IMR-90 (cell line): Measurements from ENCODE around the gene OR52R1. TPM values are rescaled to one million over a fixed set of nuclear protein-coding genes. Genes with fewer than 3 reads are reported as not detected.

Experiments used
- ATAC-seq: fragments of 200-7000 bp; cut with Tn5 transposase; 2 replicates; pipeline ENCODE4 v1.9.1; 2020; ENCODE audit warnings: low read depth, mild to moderate bottlenecking, moderate library complexity
- BruUV-seq: library from RNA; stranded (reverse); fragments of 400-500 nt; replicated peaks from 2 replicates; lab custom pipeline; 2021; lab: Mats Ljungman, UMichigan
- CTCF ChIA-PET: fragments of 300-600 bp; formaldehyde crosslinking; extraction: SDS; loops from one replicate; lab custom pipeline; 2021; ENCODE audit warnings: antibody characterized with exemption; lab: Yijun Ruan, JAX
- POLR2A ChIA-PET: fragments of 300-600 bp; sonication (Branson Sonifier 250); formaldehyde crosslinking; loops from one replicate; lab custom pipeline; 2022; ENCODE audit warnings: antibody characterized with exemption; ENCODE audit not compliant: unreplicated experiment; lab: Charles Lee
- DNase-seq: peaks from one replicate; pipeline ENCODE4 v3.0.0; 2013
- H2AFZ ChIP-seq: replicated peaks from 2 replicates; pipeline ENCODE3; 2013; ENCODE audit warnings: low read length, mild to moderate bottlenecking; ENCODE audit not compliant: poor library complexity
- H2AK5ac ChIP-seq: 2 replicates; pipeline ENCODE4 v1.6.1; 2013; ENCODE audit warnings: low read depth, low read length, inconsistent platforms
- H2AK9ac ChIP-seq: replicated peaks from 2 replicates; pipeline ENCODE3; 2013; ENCODE audit warnings: mild to moderate bottlenecking, low read depth, low read length, moderate library complexity; ENCODE audit not compliant: poor library complexity
- H2BK120ac ChIP-seq: 2 replicates; pipeline ENCODE4 v1.6.1; 2013; ENCODE audit warnings: low read depth, low read length, inconsistent platforms
- H2BK15ac ChIP-seq: 3 replicates; pipeline ENCODE4 v1.6.1; 2013; ENCODE audit warnings: low read depth, low read length, inconsistent platforms
- H2BK20ac ChIP-seq: 2 replicates; pipeline ENCODE4 v1.6.1; 2013; ENCODE audit warnings: low read depth, mild to moderate bottlenecking, inconsistent platforms, low read length, moderate library complexity
- H2BK5ac ChIP-seq: 2 replicates; pipeline ENCODE4 v1.6.1; 2013; ENCODE audit warnings: mild to moderate bottlenecking, low read depth, low read length, inconsistent platforms; ENCODE audit not compliant: poor library complexity, severe bottlenecking
- H3K14ac ChIP-seq: replicated peaks from 2 replicates; pipeline ENCODE4 v1.6.1; 2013; ENCODE audit warnings: low read depth, low read length, inconsistent platforms
- H3K18ac ChIP-seq: 2 replicates; pipeline ENCODE4 v1.6.1; 2013; ENCODE audit warnings: low read depth, low read length, control low read depth
- H3K23ac ChIP-seq: 2 replicates; pipeline ENCODE4 v1.6.1; 2013; ENCODE audit warnings: low read depth, low read length, inconsistent platforms
- H3K27ac ChIP-seq: 2 replicates; pipeline ENCODE4 v1.5.1; 2013; ENCODE audit warnings: mild to moderate bottlenecking, control low read depth, low read length; ENCODE audit not compliant: insufficient read depth
- H3K27me3 ChIP-seq: 2 replicates; pipeline ENCODE4 v1.6.1; 2013; ENCODE audit warnings: low read length; ENCODE audit not compliant: control insufficient read depth, insufficient read depth
- H3K36me3 ChIP-seq: 2 replicates; pipeline ENCODE4 v1.6.1; 2013; ENCODE audit warnings: low read length, mixed read lengths; ENCODE audit not compliant: control insufficient read depth, insufficient read depth
- H3K4ac ChIP-seq: 2 replicates; pipeline ENCODE4 v1.6.1; 2013; ENCODE audit warnings: low read depth, low read length, inconsistent platforms
- H3K4me1 ChIP-seq: 2 replicates; pipeline ENCODE4 v1.6.1; 2013; ENCODE audit warnings: low read length, mixed read lengths; ENCODE audit not compliant: control insufficient read depth, insufficient read depth
- H3K4me2 ChIP-seq: 2 replicates; pipeline ENCODE4 v1.6.1; 2013; ENCODE audit warnings: low read depth, mild to moderate bottlenecking, control low read depth, low read length, moderate library complexity
- H3K4me3 ChIP-seq: 2 replicates; pipeline ENCODE4 v1.5.1; 2013; ENCODE audit warnings: low read depth, mild to moderate bottlenecking, control low read depth, low read length, moderate library complexity; ENCODE audit not compliant: insufficient read depth
- H3K56ac ChIP-seq: 2 replicates; pipeline ENCODE4 v1.6.1; 2013; ENCODE audit warnings: low read length, inconsistent platforms; ENCODE audit not compliant: insufficient read depth; ENCODE audit errors: extremely low read depth
- H3K79me1 ChIP-seq, 2 experiments: 2 replicates each; pipeline ENCODE4 v1.6.1; 2013; ENCODE audit warnings: low read length in 2 of 2, inconsistent platforms in 1 of 2, low read depth in 1 of 2
- H3K9ac ChIP-seq: 2 replicates; pipeline ENCODE4 v1.6.1; 2013; ENCODE audit warnings: low read depth, low read length, control low read depth
- H3K9me1 ChIP-seq: 2 replicates; pipeline ENCODE4 v1.6.1; 2013; ENCODE audit warnings: low read length, inconsistent platforms; ENCODE audit not compliant: insufficient read depth
- H3K9me3 ChIP-seq: 2 replicates; pipeline ENCODE4 v1.6.1; 2013; ENCODE audit warnings: low read length; ENCODE audit not compliant: control insufficient read depth, insufficient read depth
- H4K20me1 ChIP-seq: 2 replicates; pipeline ENCODE4 v1.6.1; 2013; ENCODE audit warnings: low read length, inconsistent platforms; ENCODE audit not compliant: insufficient read depth
- H4K5ac ChIP-seq: 2 replicates; pipeline ENCODE4 v1.6.1; 2013; ENCODE audit warnings: mild to moderate bottlenecking, low read depth, low read length, control low read depth
- H4K8ac ChIP-seq, 2 experiments: 2 replicates each; pipeline ENCODE4 v1.6.1; 2013; ENCODE audit warnings: low read depth in 2 of 2, low read length in 2 of 2, control low read depth in 1 of 2, inconsistent platforms in 1 of 2
- H4K91ac ChIP-seq: 2 replicates; pipeline ENCODE4 v1.6.1; 2013; ENCODE audit warnings: low read depth, low read length, inconsistent platforms; ENCODE audit not compliant: insufficient read depth
- CHD1 ChIP-seq: IDR thresholded peaks from 2 replicates; pipeline ENCODE4 v1.6.1; 2012; ENCODE audit warnings: low read depth, low read length, improper control_type of control experiment
- POLR2A ChIP-seq: IDR thresholded peaks from 2 replicates; pipeline ENCODE4 v1.6.1; 2012; ENCODE audit warnings: mild to moderate bottlenecking, low read depth, low read length
- RAD21 ChIP-seq: IDR thresholded peaks from 2 replicates; pipeline ENCODE4 v1.6.1; 2012; ENCODE audit warnings: low read length, improper control_type of control experiment
- RFX5 ChIP-seq: IDR thresholded peaks from 2 replicates; pipeline ENCODE4 v1.8.0; 2012; ENCODE audit warnings: low read depth, mild to moderate bottlenecking, low read length, moderate library complexity
- SMC3 ChIP-seq: fragments of 150-350 bp; IDR thresholded peaks from 2 replicates; pipeline ENCODE4 v1.6.1; 2016; ENCODE audit warnings: low read depth, mild to moderate bottlenecking, antibody characterized with exemption, low read length, moderate library complexity
- WGBS, 2 experiments: methylation state at CpG; one replicate each; pipeline versions ENCODE4 v1.1.5 to v1.1.7; 2013; ENCODE audit warnings: missing lambda C conversion rate in 2 of 2; ENCODE audit not compliant: insufficient read length in 1 of 2; ENCODE audit errors: extremely low coverage in 2 of 2; 5-methylcytosine and 5-hydroxymethylcytosine counted together
- dilution Hi-C: fragments of 300-500 bp; cut with HindIII; formaldehyde crosslinking; loops from one replicate; pipeline ENCODE4 v1.14.3; 2018; ENCODE audit warnings: low sequenced_read_pairs; ENCODE audit not compliant: unreplicated experiment
- in situ Hi-C: fragments of 300-500 bp; cut with MboI; formaldehyde crosslinking; loops from 3 replicates; pipeline ENCODE4 v1.14.3; 2019; ENCODE audit warnings: low sequenced_read_pairs, inconsistent platforms, mixed read lengths
- intact Hi-C: fragments of 100-400 bp; cut with micrococcal nuclease; formaldehyde crosslinking; loops from 2 replicates; pipeline ENCODE4 v1.10.0; 2022
- polyA plus RNA-seq, 3 experiments: library from polyadenylated mRNA; depleted of rRNA; stranded (reverse); fragments of >200 nt; gene quantifications; 2 replicates each; pipeline ENCODE4 v1.2.3, GENCODE V29; 2012; ENCODE audit warnings: low replicate concordance in 1 of 3
- total RNA-seq: library from RNA; depleted of rRNA; stranded (reverse); fragments of >200 nt; gene quantifications from 2 replicates; pipeline ENCODE4 v1.2.3, GENCODE V29; 2012

The OR52R1 gene
- total and polyA plus RNA-seq, 2 of the 4 experiments (the other 2 are of a cell fraction), result not detected

DNA sequence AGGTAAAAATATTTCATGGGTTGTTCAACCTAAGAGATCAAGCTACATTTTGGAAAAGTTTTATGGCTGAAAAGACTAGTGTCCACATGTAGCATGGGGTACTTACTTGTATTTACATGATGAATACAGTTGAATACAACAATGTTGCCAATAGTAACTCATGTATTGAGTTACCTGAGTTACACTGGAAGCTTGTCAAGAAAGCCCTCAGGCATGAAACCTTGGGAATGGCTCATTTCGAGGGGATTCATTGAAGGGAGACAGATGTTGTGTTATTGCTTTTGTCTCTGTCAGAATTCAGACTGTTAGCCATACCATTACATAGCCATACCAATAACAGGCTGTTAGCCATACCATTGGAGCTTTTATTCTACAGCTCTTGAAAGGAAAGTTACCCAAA lies 26.2 kb upstream of the OR52R1 start:
- Histone ChIP-seq H4K5ac (no peak overlapping the region), H3K27ac (no peak overlapping the region), H4K20me1 (no peaks in the 10 kb centered on the region), H3K9me1 (no peaks in the 10 kb centered on the region), H2AK5ac (no peak overlapping the region), H2AFZ (no peak overlapping the region), H2BK15ac (no peak overlapping the region), H3K18ac (no peak overlapping the region), H3K4me1 (no peaks in the 10 kb centered on the region), H3K27me3 (peaks cover 5% of the 10 kb centered on the region; the same call in 1 of the 2 replicates), H3K23ac (no peak overlapping the region), H2BK5ac (no peak overlapping the region), H2BK120ac (no peak overlapping the region), H2AK9ac (no peak overlapping the region), H3K79me1 (no peaks in the 10 kb centered on the region), H4K91ac (no peak overlapping the region), H3K56ac (no peak overlapping the region), H3K9ac (no peak overlapping the region), H3K4me2 (no peak overlapping the region), H3K36me3 (no peaks in the 10 kb centered on the region), H3K4ac (no peak overlapping the region), H3K9me3 (no peaks in the 10 kb centered on the region), H3K14ac (no peak overlapping the region), H3K4me3 (no peak overlapping the region), H4K8ac (no peak overlapping the region), H2BK20ac (no peak overlapping the region)
- no CpG with 5 or more reads among the region's 1 CpG for WGBS, 2 experiments
- TF ChIP-seq CHD1 (no peak), RAD21 (no peak), POLR2A (no peak), RFX5 (no peak), SMC3 (no peak)
- no peak for ATAC-seq
- in situ Hi-C loops, result no loop called here
- no peak for DNase-seq
- BruUV-seq, result no TSS peak
- intact Hi-C loops, result no loop called here
- ChIA-PET POLR2A (no interaction called here), CTCF (no interaction called here)
- dilution Hi-C loops, result no loop called here
